ENCODE data around the gene OFD1.

The OFD1 gene

GRCh38 chrX:13755254-13755653 lies 20.7 kb downstream of the OFD1 start:
- H3K9ac ChIP-seq (ENCODE audit: low read length): no peak overlapping the region
- peaks cover 14% of the 10 kb centered on the region; the same call in 1 of the 2 replicates for H3K4me1 ChIP-seq (ENCODE audit: control insufficient read depth, insufficient read depth, low read length)
- H3K27ac ChIP-seq (ENCODE audit: low read depth, low read length): no peak overlapping the region
- H3K36me3 ChIP-seq (ENCODE audit: control insufficient read depth, insufficient read depth, low read length): peaks cover 83% of the 10 kb centered on the region
- H3K4me3 ChIP-seq (ENCODE audit: low read depth, low read length): no peak overlapping the region
- no peaks in the 10 kb centered on the region for H3K9me3 ChIP-seq (ENCODE audit: control insufficient read depth, insufficient read depth, low read depth, low read length)
- H3K27me3 ChIP-seq (ENCODE audit: control insufficient read depth, insufficient read depth, low read length): no peaks in the 10 kb centered on the region

- H3K27ac ChIP-seq (ENCODE audit: low read depth, low read length): no peak overlapping the region
- H3K36me3 ChIP-seq (ENCODE audit: control insufficient read depth, insufficient read depth, low read length): peaks cover 84% of the 10 kb centered on the region
- peaks cover 25% of the 10 kb centered on the region for H3K4me1 ChIP-seq (ENCODE audit: control insufficient read depth, insufficient read depth, low read length)
- H3K9me3 ChIP-seq (ENCODE audit: control insufficient read depth, insufficient read depth, low read depth, low read length): no peaks in the 10 kb centered on the region
- no peak overlapping the region for H3K4me3 ChIP-seq (ENCODE audit: low read depth, low read length)
- no peak overlapping the region for H3K9ac ChIP-seq (ENCODE audit: low read length)
- H3K27me3 ChIP-seq (ENCODE audit: control insufficient read depth, insufficient read depth, low read length): no peaks in the 10 kb centered on the region
Measured at GRCh38 chrX:13756381-13756780, 21.8 kb downstream of the OFD1 start.

- no peak overlapping the region for H3K4me3 ChIP-seq (ENCODE audit: low read depth, low read length)
- H3K9ac ChIP-seq (ENCODE audit: low read length): no peak overlapping the region
- no peaks in the 10 kb centered on the region for H3K27me3 ChIP-seq (ENCODE audit: control insufficient read depth, insufficient read depth, low read length)
- no peak overlapping the region for H3K27ac ChIP-seq (ENCODE audit: low read depth, low read length)
- H3K4me1 ChIP-seq (ENCODE audit: control insufficient read depth, insufficient read depth, low read length): peaks cover 53% of the 10 kb centered on the region
- H3K9me3 ChIP-seq (ENCODE audit: control insufficient read depth, insufficient read depth, low read depth, low read length): no peaks in the 10 kb centered on the region
- H3K36me3 ChIP-seq (ENCODE audit: control insufficient read depth, insufficient read depth, low read length): peaks cover 71% of the 10 kb centered on the region
Measured at GRCh38 chrX:13759152-13759718, 24.7 kb downstream of the OFD1 start.

- Histone ChIP-seq H3K27ac (ENCODE audit: low read depth, low read length) (no peak overlapping the region; the same call in 1 of the 2 replicates), H3K4me3 (ENCODE audit: low read depth, low read length) (no peak overlapping the region), H3K36me3 (ENCODE audit: control insufficient read depth, insufficient read depth, low read length) (peaks cover 67% of the 10 kb centered on the region), H3K9me3 (ENCODE audit: control insufficient read depth, insufficient read depth, low read depth, low read length) (no peaks in the 10 kb centered on the region), H3K27me3 (ENCODE audit: control insufficient read depth, insufficient read depth, low read length) (no peaks in the 10 kb centered on the region), H3K9ac (ENCODE audit: low read length) (no peak overlapping the region), H3K4me1 (ENCODE audit: control insufficient read depth, insufficient read depth, low read length) (peaks cover 58% of the 10 kb centered on the region)
Measured at GRCh38 chrX:13760426-13760825, 25.9 kb downstream of the OFD1 start.

- no peaks in the 10 kb centered on the region for H3K27me3 ChIP-seq (ENCODE audit: control insufficient read depth, insufficient read depth, low read length)
- peak overlapping the region; percentile 7 for H3K9ac ChIP-seq (ENCODE audit: low read length)
- H3K27ac ChIP-seq (ENCODE audit: low read depth, low read length): peak overlapping the region; percentile 79; the same call in 1 of the 2 replicates
- H3K4me1 ChIP-seq (ENCODE audit: control insufficient read depth, insufficient read depth, low read length): peaks cover 53% of the 10 kb centered on the region
- no peaks in the 10 kb centered on the region for H3K9me3 ChIP-seq (ENCODE audit: control insufficient read depth, insufficient read depth, low read depth, low read length)
- H3K36me3 ChIP-seq (ENCODE audit: control insufficient read depth, insufficient read depth, low read length): peaks cover 72% of the 10 kb centered on the region
- no peak overlapping the region; the same call in 1 of the 2 replicates for H3K4me3 ChIP-seq (ENCODE audit: low read depth, low read length)
Measured at GRCh38 chrX:13761606-13762414, 27.3 kb downstream of the OFD1 start.

- Histone ChIP-seq H3K9me3 (ENCODE audit: control insufficient read depth, insufficient read depth, low read depth, low read length) (no peaks in the 10 kb centered on the region), H3K27ac (ENCODE audit: low read depth, low read length) (no peak overlapping the region), H3K27me3 (ENCODE audit: control insufficient read depth, insufficient read depth, low read length) (no peaks in the 10 kb centered on the region), H3K4me3 (ENCODE audit: low read depth, low read length) (no peak overlapping the region), H3K4me1 (ENCODE audit: control insufficient read depth, insufficient read depth, low read length) (peaks cover 48% of the 10 kb centered on the region), H3K36me3 (ENCODE audit: control insufficient read depth, insufficient read depth, low read length) (peaks cover 73% of the 10 kb centered on the region), H3K9ac (ENCODE audit: low read length) (no peak overlapping the region)
Measured at GRCh38 chrX:13763489-13763888, 28.9 kb downstream of the OFD1 start.

- Histone ChIP-seq H3K9ac (ENCODE audit: low read length) (no peak overlapping the region), H3K4me1 (ENCODE audit: control insufficient read depth, insufficient read depth, low read length) (peaks cover 48% of the 10 kb centered on the region), H3K36me3 (ENCODE audit: control insufficient read depth, insufficient read depth, low read length) (peaks cover 73% of the 10 kb centered on the region), H3K4me3 (ENCODE audit: low read depth, low read length) (no peak overlapping the region), H3K27me3 (ENCODE audit: control insufficient read depth, insufficient read depth, low read length) (no peaks in the 10 kb centered on the region), H3K27ac (ENCODE audit: low read depth, low read length) (no peak overlapping the region; the same call in 1 of the 2 replicates), H3K9me3 (ENCODE audit: control insufficient read depth, insufficient read depth, low read depth, low read length) (no peaks in the 10 kb centered on the region)
Measured at GRCh38 chrX:13764281-13764680, 29.7 kb downstream of the OFD1 start.

- Histone ChIP-seq H3K36me3 (ENCODE audit: control insufficient read depth, insufficient read depth, low read length) (peaks cover 74% of the 10 kb centered on the region), H3K4me3 (ENCODE audit: low read depth, low read length) (no peak overlapping the region), H3K27ac (ENCODE audit: low read depth, low read length) (no peak overlapping the region), H3K9me3 (ENCODE audit: control insufficient read depth, insufficient read depth, low read depth, low read length) (no peaks in the 10 kb centered on the region), H3K27me3 (ENCODE audit: control insufficient read depth, insufficient read depth, low read length) (no peaks in the 10 kb centered on the region), H3K9ac (ENCODE audit: low read length) (no peak overlapping the region), H3K4me1 (ENCODE audit: control insufficient read depth, insufficient read depth, low read length) (peaks cover 48% of the 10 kb centered on the region)
Measured at GRCh38 chrX:13764765-13765164, 30.2 kb downstream of the OFD1 start.

GRCh38 chrX:13768939-13769338 lies 34.4 kb downstream of the OFD1 start:
- Histone ChIP-seq H3K4me3 (ENCODE audit: low read depth, low read length) (no peak overlapping the region), H3K4me1 (ENCODE audit: control insufficient read depth, insufficient read depth, low read length) (peaks cover 8% of the 10 kb centered on the region), H3K9ac (ENCODE audit: low read length) (no peak overlapping the region), H3K9me3 (ENCODE audit: control insufficient read depth, insufficient read depth, low read depth, low read length) (no peaks in the 10 kb centered on the region), H3K36me3 (ENCODE audit: control insufficient read depth, insufficient read depth, low read length) (peaks cover 90% of the 10 kb centered on the region), H3K27ac (ENCODE audit: low read depth, low read length) (no peak overlapping the region), H3K27me3 (ENCODE audit: control insufficient read depth, insufficient read depth, low read length) (no peaks in the 10 kb centered on the region)

- Histone ChIP-seq H3K4me3 (ENCODE audit: low read depth, low read length) (no peak overlapping the region), H3K27ac (ENCODE audit: low read depth, low read length) (no peak overlapping the region), H3K36me3 (ENCODE audit: control insufficient read depth, insufficient read depth, low read length) (peaks cover 98% of the 10 kb centered on the region), H3K9ac (ENCODE audit: low read length) (no peak overlapping the region), H3K9me3 (ENCODE audit: control insufficient read depth, insufficient read depth, low read depth, low read length) (no peaks in the 10 kb centered on the region), H3K27me3 (ENCODE audit: control insufficient read depth, insufficient read depth, low read length) (no peaks in the 10 kb centered on the region), H3K4me1 (ENCODE audit: control insufficient read depth, insufficient read depth, low read length) (no peaks in the 10 kb centered on the region)
Measured at GRCh38 chrX:13770013-13770535, 35.5 kb downstream of the OFD1 start.

- H3K36me3 ChIP-seq (ENCODE audit: control insufficient read depth, insufficient read depth, low read length): peaks cover 81% of the 10 kb centered on the region
Measured at GRCh38 chrX:13774696-13775095, 40.1 kb downstream of the OFD1 start.

More at GRCh38 chrX:13774696-13775095, 40.1 kb downstream of the OFD1 start:
- Histone ChIP-seq H3K9ac (ENCODE audit: low read length) (no peak overlapping the region), H3K4me1 (ENCODE audit: control insufficient read depth, insufficient read depth, low read length) (peaks cover 5% of the 10 kb centered on the region; the same call in 1 of the 2 replicates), H3K27ac (ENCODE audit: low read depth, low read length) (no peak overlapping the region), H3K4me3 (ENCODE audit: low read depth, low read length) (no peak overlapping the region), H3K9me3 (ENCODE audit: control insufficient read depth, insufficient read depth, low read depth, low read length) (no peaks in the 10 kb centered on the region), H3K27me3 (ENCODE audit: control insufficient read depth, insufficient read depth, low read length) (no peaks in the 10 kb centered on the region)

Data from HUES6 (cell line).